ENCODE data around the gene HP1BP3. TPM values are rescaled to one million over a fixed set of nuclear protein-coding genes. Genes with fewer than 3 reads are reported as not detected.

Gene HP1BP3
- total and polyA plus RNA-seq, 8 donors: 48.0 to 138 (median 65.0) TPM

GRCh38 chr1:20708891-20709290, 78.2 kb downstream of the HP1BP3 start:
- no peaks in the 10 kb centered on the region for H3K9me3 ChIP-seq
- intact Hi-C loops (cut with DNase I): no loop called here
- H3K4me1 ChIP-seq: no peaks in the 10 kb centered on the region
- H3K27me3 ChIP-seq: no peaks in the 10 kb centered on the region
- no peak overlapping the region for H3K27ac ChIP-seq
- 79 to 90% methylated on average over 5 of the region's 5 CpGs for WGBS, 2 donors
- no peak for ATAC-seq
- H3K36me3 ChIP-seq: no peaks in the 10 kb centered on the region
- TF ChIP-seq, protein P1, sequence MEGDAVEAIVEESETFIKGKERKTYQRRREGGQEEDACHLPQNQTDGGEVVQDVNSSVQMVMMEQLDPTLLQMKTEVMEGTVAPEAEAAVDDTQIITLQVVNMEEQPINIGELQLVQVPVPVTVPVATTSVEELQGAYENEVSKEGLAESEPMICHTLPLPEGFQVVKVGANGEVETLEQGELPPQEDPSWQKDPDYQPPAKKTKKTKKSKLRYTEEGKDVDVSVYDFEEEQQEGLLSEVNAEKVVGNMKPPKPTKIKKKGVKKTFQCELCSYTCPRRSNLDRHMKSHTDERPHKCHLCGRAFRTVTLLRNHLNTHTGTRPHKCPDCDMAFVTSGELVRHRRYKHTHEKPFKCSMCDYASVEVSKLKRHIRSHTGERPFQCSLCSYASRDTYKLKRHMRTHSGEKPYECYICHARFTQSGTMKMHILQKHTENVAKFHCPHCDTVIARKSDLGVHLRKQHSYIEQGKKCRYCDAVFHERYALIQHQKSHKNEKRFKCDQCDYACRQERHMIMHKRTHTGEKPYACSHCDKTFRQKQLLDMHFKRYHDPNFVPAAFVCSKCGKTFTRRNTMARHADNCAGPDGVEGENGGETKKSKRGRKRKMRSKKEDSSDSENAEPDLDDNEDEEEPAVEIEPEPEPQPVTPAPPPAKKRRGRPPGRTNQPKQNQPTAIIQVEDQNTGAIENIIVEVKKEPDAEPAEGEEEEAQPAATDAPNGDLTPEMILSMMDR (IDR thresholded peaks at IDR 0.05): no peak
- H3K4me3 ChIP-seq: no peak overlapping the region
- FAIRE-seq: no peak
- DNase-seq: no peak

GRCh38 chr1:20708057-20708456, 79.0 kb downstream of the HP1BP3 start:
- no peaks in the 10 kb centered on the region for H3K36me3 ChIP-seq
- 56 to 57% methylated on average over 6 of the region's 6 CpGs for WGBS, 2 donors
- ATAC-seq (no peak), DNase-seq (no peak), FAIRE-seq (no peak)
- H3K9me3 ChIP-seq: no peaks in the 10 kb centered on the region
- no peaks in the 10 kb centered on the region for H3K4me1 ChIP-seq
- TF ChIP-seq, protein P1 (IDR thresholded peaks at IDR 0.05): no peak
- intact Hi-C loops (cut with DNase I): no loop called here
- no peak overlapping the region for H3K27ac ChIP-seq
- H3K27me3 ChIP-seq: no peaks in the 10 kb centered on the region
- no peak overlapping the region for H3K4me3 ChIP-seq

DNA sequence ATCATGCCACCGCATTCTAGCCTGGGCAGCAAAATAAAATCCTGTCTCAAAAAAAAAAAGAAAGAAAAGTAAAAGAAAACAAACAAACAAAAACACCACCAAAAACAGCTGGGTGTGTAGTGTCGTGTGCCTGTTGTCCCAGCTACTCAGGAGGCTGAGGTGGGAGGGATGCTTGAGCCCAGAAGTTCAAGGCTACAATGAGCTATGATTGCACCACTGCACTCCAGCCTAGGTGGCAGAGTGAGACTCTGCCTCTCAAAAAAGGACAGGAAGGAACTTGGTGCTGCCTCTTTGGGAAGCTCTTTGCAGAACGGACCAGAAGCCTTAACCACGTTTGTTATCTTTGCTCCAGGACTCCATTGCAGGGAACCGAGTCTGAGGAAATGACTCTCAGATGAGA, 80.3 kb downstream of the HP1BP3 start:
- WGBS, 2 donors: 36 to 47% methylated on average over 5 of the region's 5 CpGs
- DNase-seq: no peak
- TF ChIP-seq, protein P1 (IDR thresholded peaks at IDR 0.05): no peak
- no peaks in the 10 kb centered on the region for H3K27me3 ChIP-seq
- no peaks in the 10 kb centered on the region for H3K36me3 ChIP-seq
- H3K27ac ChIP-seq: no peak overlapping the region
- intact Hi-C loops (cut with DNase I): no loop called here
- ATAC-seq: no peak
- H3K4me3 ChIP-seq: no peak overlapping the region
- H3K9me3 ChIP-seq: no peaks in the 10 kb centered on the region
- no peak for FAIRE-seq
- H3K4me1 ChIP-seq: no peaks in the 10 kb centered on the region

DNA sequence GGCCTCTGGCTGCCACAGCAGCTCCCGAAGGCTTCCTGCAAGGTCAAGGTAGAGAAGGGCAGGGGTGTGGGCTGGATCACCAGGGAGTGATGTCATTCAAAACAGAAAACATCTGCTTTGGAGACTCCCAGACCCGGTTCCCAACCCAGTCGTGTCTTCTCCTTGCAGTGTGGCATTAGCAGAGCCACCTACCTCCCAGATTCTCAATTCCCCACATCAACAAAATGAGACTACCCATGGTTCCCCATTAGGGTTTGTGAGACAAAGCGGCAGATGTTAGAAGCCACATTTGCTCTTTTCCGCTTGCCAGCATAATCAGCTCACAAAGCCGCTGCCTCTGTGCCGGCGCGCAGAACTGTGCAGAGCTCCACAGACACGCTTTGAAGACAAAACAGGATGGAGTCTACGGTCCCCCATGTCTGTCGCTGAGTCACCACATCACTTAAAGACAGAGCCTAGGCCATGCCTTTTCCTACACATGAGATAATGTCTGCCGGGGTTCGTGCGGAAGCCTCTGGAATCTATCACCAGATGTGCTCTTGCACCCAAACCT, 81.8 kb downstream of the HP1BP3 start:
- Histone ChIP-seq H3K4me1 (no peaks in the 10 kb centered on the region), H3K27ac (no peak overlapping the region), H3K27me3 (no peaks in the 10 kb centered on the region), H3K36me3 (no peaks in the 10 kb centered on the region), H3K4me3 (no peak overlapping the region), H3K9me3 (no peaks in the 10 kb centered on the region)
- TF ChIP-seq, protein P1 (IDR thresholded peaks at IDR 0.05): no peak
- no peak for DNase-seq
- ATAC-seq: no peak
- WGBS, 2 donors: 85 to 86% methylated on average over 15 of the region's 15 CpGs
- intact Hi-C loops (cut with DNase I): no loop called here
- no peak for FAIRE-seq

- Histone ChIP-seq H3K9me3 (no peaks in the 10 kb centered on the region), H3K36me3 (no peaks in the 10 kb centered on the region), H3K4me3 (no peak overlapping the region), H3K27me3 (no peaks in the 10 kb centered on the region), H3K4me1 (no peaks in the 10 kb centered on the region), H3K27ac (no peak overlapping the region)
- DNase-seq (no peak), ATAC-seq (no peak), FAIRE-seq (no peak)
- intact Hi-C loops (cut with DNase I): no loop called here
- TF ChIP-seq, protein P1 (IDR thresholded peaks at IDR 0.05): no peak
- WGBS, 2 donors: 92 to 95% methylated on average over 41 of the region's 41 CpGs
Observed at GRCh38 chr1:20704390-20705202, 82.5 kb downstream of the HP1BP3 start.

Measured in pancreas (tissue), 10 donors.